Endothelial cell of umbilical vein (primary cell): ENCODE measurements around the gene VMP1. TPM values are rescaled to one million over a fixed set of nuclear protein-coding genes. Genes with fewer than 3 reads are reported as not detected.
"Not testable (repeated sequence)": the region's sequence is repeated elsewhere in the genome, so short reads cannot be mapped to it uniquely, and the experiment has no call there.

Experiments used
- BruUV-seq: library from RNA; stranded (reverse); fragments of 400-500 nt; replicated peaks from 2 replicates; lab custom pipeline; 2021; lab: Mats Ljungman, UMichigan
- CTCF ChIA-PET: fragments of 300-600, 350-600 bp; sonication (Branson Sonifier 250); formaldehyde crosslinking; loops from one replicate; lab custom pipeline; 2021; ENCODE audit warnings: antibody characterized with exemption, inconsistent platforms; lab: Charles Lee
- POLR2A ChIA-PET: fragments of 300-600, 350-600 bp; sonication (Branson Sonifier 250); formaldehyde crosslinking; loops from one replicate; lab custom pipeline; 2021; ENCODE audit warnings: antibody characterized with exemption, inconsistent platforms; lab: Charles Lee
- DNase-seq: peaks from one replicate; pipeline ENCODE4 v3.0.0-alpha.2; 2011; ENCODE audit warnings: low read depth, low spot score
- FAIRE-seq: peaks from 2 replicates; lab custom pipeline; 2011; peaks lifted over from hg19 to GRCh38; lab: Jason Lieb, UNC
- H2AFZ ChIP-seq: 2 replicates; pipeline ENCODE4 v1.6.0; 2012; ENCODE audit warnings: low read depth, low read length, control low read depth, inconsistent platforms
- H3K27ac ChIP-seq: 2 replicates; pipeline ENCODE4 v1.5.1; 2011; ENCODE audit warnings: low read depth, mild to moderate bottlenecking, control low read depth, low read length, moderate library complexity; ENCODE audit not compliant: insufficient read depth
- H3K27me3 ChIP-seq, 2 experiments: 2 replicates each; pipeline versions ENCODE4 v1.6.0 to v1.6.1; 2011; ENCODE audit warnings: low read length in 2 of 2, mixed read lengths in 1 of 2; ENCODE audit not compliant: control insufficient read depth in 2 of 2, insufficient read depth in 2 of 2
- H3K36me3 ChIP-seq, 2 experiments: 2 replicates in 1 of 2; 3 replicates in 1 of 2; pipeline ENCODE4 v1.5.1; 2011; ENCODE audit warnings: low read length in 2 of 2, mild to moderate bottlenecking in 1 of 2, moderate library complexity in 1 of 2; ENCODE audit not compliant: control insufficient read depth in 2 of 2, insufficient read depth in 2 of 2; ENCODE audit errors: extremely low read depth in 1 of 2
- H3K4me1 ChIP-seq: 3 replicates; pipeline ENCODE4 v1.5.1; 2011; ENCODE audit warnings: mild to moderate bottlenecking, low read length; ENCODE audit not compliant: control insufficient read depth, insufficient read depth; ENCODE audit errors: extremely low read depth
- H3K4me2 ChIP-seq: 2 replicates; pipeline ENCODE4 v1.6.1; 2011; ENCODE audit warnings: low read length, control low read depth, mixed read lengths; ENCODE audit not compliant: insufficient read depth
- H3K4me3 ChIP-seq, 3 experiments: fragments of 200-600 bp in 1 of 3; sonication (generic), shearing (Covaris generic) in 1 of 3; replicated peaks in 1 of 3; 2 replicates each; pipeline ENCODE4 v1.5.1; 2011 to 2016; ENCODE audit warnings: control low read depth in 3 of 3, low read length in 3 of 3, mild to moderate bottlenecking in 2 of 3, inconsistent platforms in 1 of 3, low read depth in 1 of 3, moderate library complexity in 1 of 3; ENCODE audit not compliant: insufficient read depth in 1 of 3
- H3K79me2 ChIP-seq: 2 replicates; pipeline ENCODE4 v1.6.0; 2012; ENCODE audit warnings: low read length, inconsistent platforms; ENCODE audit not compliant: control insufficient read depth, insufficient read depth
- H3K9ac ChIP-seq: replicated peaks from 2 replicates; pipeline ENCODE3; 2011; ENCODE audit warnings: low read length, control low read depth; ENCODE audit not compliant: insufficient read depth; ENCODE audit errors: extremely low read depth
- H3K9me1 ChIP-seq: replicated peaks from 3 replicates; pipeline ENCODE4 v1.6.0; 2011; ENCODE audit warnings: mild to moderate bottlenecking, low read length; ENCODE audit not compliant: control insufficient read depth, insufficient read depth; ENCODE audit errors: extremely low read depth
- H3K9me3 ChIP-seq: replicated peaks from 2 replicates; pipeline ENCODE4 v1.5.1; 2012; ENCODE audit warnings: low read length, inconsistent platforms; ENCODE audit not compliant: control insufficient read depth, insufficient read depth
- H4K20me1 ChIP-seq: replicated peaks from 2 replicates; pipeline ENCODE3; 2011; ENCODE audit warnings: mild to moderate bottlenecking, low read length; ENCODE audit not compliant: control insufficient read depth, insufficient read depth; ENCODE audit errors: extremely low read depth
- EZH2 ChIP-seq: IDR thresholded peaks from 2 replicates; pipeline ENCODE4 v1.6.1; 2012; ENCODE audit warnings: borderline replicate concordance, low read depth, mild to moderate bottlenecking, moderate library complexity, low read length, inconsistent platforms; ENCODE audit not compliant: severe bottlenecking
- FOS ChIP-seq: IDR thresholded peaks from 2 replicates; pipeline ENCODE4 v1.6.1; 2011; ENCODE audit warnings: mild to moderate bottlenecking, low read length, moderate library complexity, borderline replicate concordance; ENCODE audit not compliant: insufficient read depth
- GATA2 ChIP-seq: IDR thresholded peaks from 2 replicates; pipeline ENCODE4 v1.7.0; 2011; ENCODE audit warnings: low read depth, mild to moderate bottlenecking, moderate library complexity, mixed read lengths, low read length; ENCODE audit not compliant: insufficient read length, insufficient read depth
- JUN ChIP-seq: IDR thresholded peaks from 2 replicates; pipeline ENCODE4 v1.6.1; 2011; ENCODE audit warnings: borderline replicate concordance, low read depth; ENCODE audit not compliant: insufficient read length, insufficient read depth
- MYC ChIP-seq: IDR thresholded peaks from one replicate; pipeline ENCODE4 v1.6.1; 2011; ENCODE audit warnings: mild to moderate bottlenecking, low read depth, low read length
- POLR2A ChIP-seq: IDR thresholded peaks from 2 replicates; pipeline ENCODE4 v1.6.1; 2012; ENCODE audit warnings: low read depth, mild to moderate bottlenecking, control low read depth, low read length
- POLR2AphosphoS5 ChIP-seq: IDR thresholded peaks from 2 replicates; pipeline ENCODE4 v1.6.1; 2012; ENCODE audit warnings: low read depth, mild to moderate bottlenecking, control low read depth, low read length, moderate library complexity; ENCODE audit not compliant: insufficient read depth
- dilution Hi-C: fragments of 300-500 bp; cut with MboI; formaldehyde crosslinking; loops from one replicate; pipeline ENCODE4 v1.15.0; 2019; ENCODE audit warnings: low sequenced_read_pairs; ENCODE audit not compliant: extremely low pct_ligation_motif_present
- intact Hi-C: fragments of 100-400 bp; cut with micrococcal nuclease; formaldehyde crosslinking; loops from one replicate; pipeline ENCODE4 v1.10.0; 2022
- polyA plus RNA-seq, 4 experiments: library from polyadenylated mRNA; depleted of rRNA in 3 of 4; stranded (reverse) in 3 of 4; unstranded in 1 of 4; fragments of >200 nt; gene quantifications; 2 replicates each; pipeline versions ENCODE4 v1.2.1 to v1.2.3, GENCODE V29; 2011 to 2012; ENCODE audit warnings: missing spikeins in 1 of 4
- total RNA-seq: library from RNA; stranded (reverse); gene quantifications from 2 replicates; pipeline ENCODE4 v1.2.3, GENCODE V29; 2021
- TF ChIP-seq, protein P1 (sequence below): IDR thresholded peaks from 2 replicates; pipeline ENCODE4 v1.6.1; 2011; ENCODE audit not compliant: insufficient read depth, insufficient read length
- TF ChIP-seq, protein P2 (sequence below), 2 donors: IDR thresholded peaks; 1 replicate in 1 of 2; 2 replicates in 1 of 2; pipeline ENCODE4 v1.5.1; 2011; ENCODE audit warnings: low read length in 2 of 2, mild to moderate bottlenecking in 2 of 2, moderate library complexity in 2 of 2, control low read depth in 1 of 2, inconsistent platforms in 1 of 2, low read depth in 1 of 2; ENCODE audit not compliant: insufficient read depth in 1 of 2; ENCODE audit errors: extremely low read depth in 1 of 2

VMP1 gene
- total and polyA plus RNA-seq, 2 donors (not counting 3 experiments of a cell fraction or from before 2014, with no cell fraction given), result 138 to 270 TPM

DNA sequence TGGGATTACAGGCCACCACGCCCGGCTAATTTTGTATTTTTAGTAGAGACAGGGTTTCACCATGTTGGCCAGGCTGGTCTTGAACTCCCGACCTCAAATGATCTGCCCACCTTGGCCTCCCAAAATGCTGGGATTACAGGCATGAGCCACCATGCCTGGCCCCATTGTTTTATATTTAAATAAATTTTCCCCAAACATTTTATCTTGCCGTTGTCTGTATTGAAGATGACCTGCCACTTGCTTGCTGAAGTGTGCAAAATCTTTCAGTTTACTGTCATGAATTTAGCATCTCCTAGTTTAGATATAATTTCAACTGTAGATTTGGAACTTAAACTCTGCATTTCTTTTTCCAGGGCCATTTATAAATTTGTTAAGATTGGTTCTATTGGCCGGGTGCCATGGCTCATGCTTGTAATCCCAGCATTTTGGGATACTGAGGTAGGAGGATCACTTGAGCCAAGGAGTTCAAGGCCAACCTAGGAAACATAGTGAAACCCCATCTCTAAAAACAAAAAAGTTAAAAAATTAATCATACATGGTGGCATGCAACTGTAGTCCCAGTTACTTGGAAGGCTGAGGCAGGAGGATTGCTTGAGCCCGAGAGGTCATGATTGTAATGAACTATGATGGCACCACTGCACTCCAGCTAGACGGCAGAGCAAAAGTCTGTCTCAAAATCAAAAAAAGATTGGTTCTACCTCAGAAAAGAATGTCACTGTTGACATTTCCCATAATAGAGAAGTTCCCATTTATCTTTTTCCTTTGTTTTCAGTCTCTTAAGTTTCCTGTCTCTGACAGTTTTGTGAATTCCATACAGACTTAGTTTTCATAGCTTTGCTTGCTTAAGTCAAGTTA, 84.4 kb downstream of the VMP1 start:
- peaks cover 2% of the 10 kb centered on the region for H3K79me2 ChIP-seq
- ChIA-PET POLR2A (interaction anchor here (0.8 to 1.3 kb wide), 4 partner anchors 9 to 46 kb away, joined by 3 to 9 read pairs (median 4); no protein-coding TSS in a partner anchor), CTCF (interaction anchor here (0.6 to 1.5 kb wide), 5 partner anchors 9 to 67 kb away, joined by 3 to 5 read pairs (median 5); no protein-coding TSS in a partner anchor)
- no peak overlapping the region for H3K4me3 ChIP-seq
- peak; percentile 85 for DNase-seq
- peak; percentile 68 for FAIRE-seq
- no peak overlapping the region for H2AFZ ChIP-seq
- intact Hi-C loops (loop anchor here (1.0 kb wide), 2 partner anchors 36 to 45 kb away; no protein-coding TSS in a partner anchor), dilution Hi-C loops (no loop called here)
- no peaks in the 10 kb centered on the region for H4K20me1 ChIP-seq
- TF ChIP-seq, protein P1, sequence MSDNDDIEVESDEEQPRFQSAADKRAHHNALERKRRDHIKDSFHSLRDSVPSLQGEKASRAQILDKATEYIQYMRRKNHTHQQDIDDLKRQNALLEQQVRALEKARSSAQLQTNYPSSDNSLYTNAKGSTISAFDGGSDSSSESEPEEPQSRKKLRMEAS, result no peak
- no peak for TF ChIP-seq POLR2AphosphoS5
- no peak for TF ChIP-seq EZH2
- TF ChIP-seq, protein P2, sequence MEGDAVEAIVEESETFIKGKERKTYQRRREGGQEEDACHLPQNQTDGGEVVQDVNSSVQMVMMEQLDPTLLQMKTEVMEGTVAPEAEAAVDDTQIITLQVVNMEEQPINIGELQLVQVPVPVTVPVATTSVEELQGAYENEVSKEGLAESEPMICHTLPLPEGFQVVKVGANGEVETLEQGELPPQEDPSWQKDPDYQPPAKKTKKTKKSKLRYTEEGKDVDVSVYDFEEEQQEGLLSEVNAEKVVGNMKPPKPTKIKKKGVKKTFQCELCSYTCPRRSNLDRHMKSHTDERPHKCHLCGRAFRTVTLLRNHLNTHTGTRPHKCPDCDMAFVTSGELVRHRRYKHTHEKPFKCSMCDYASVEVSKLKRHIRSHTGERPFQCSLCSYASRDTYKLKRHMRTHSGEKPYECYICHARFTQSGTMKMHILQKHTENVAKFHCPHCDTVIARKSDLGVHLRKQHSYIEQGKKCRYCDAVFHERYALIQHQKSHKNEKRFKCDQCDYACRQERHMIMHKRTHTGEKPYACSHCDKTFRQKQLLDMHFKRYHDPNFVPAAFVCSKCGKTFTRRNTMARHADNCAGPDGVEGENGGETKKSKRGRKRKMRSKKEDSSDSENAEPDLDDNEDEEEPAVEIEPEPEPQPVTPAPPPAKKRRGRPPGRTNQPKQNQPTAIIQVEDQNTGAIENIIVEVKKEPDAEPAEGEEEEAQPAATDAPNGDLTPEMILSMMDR (IDR thresholded peaks at IDR 0.05; ENCODE audit: extremely low read depth in 1 of 2, insufficient read depth in 1 of 2, low read depth in 1 of 2, low read length in 2 of 2), result no peak
- no peak for TF ChIP-seq FOS
- TF ChIP-seq MYC, result no peak
- TF ChIP-seq GATA2, result no peak
- no peak for TF ChIP-seq POLR2A
- TF ChIP-seq JUN, result no peak
- peak overlapping the region; percentile 51 for H3K9ac ChIP-seq
- TSS peak; percentile 88 for BruUV-seq
- H3K36me3 ChIP-seq, result no peaks in the 10 kb centered on the region
- peak overlapping the region; percentile 94 for H3K27ac ChIP-seq
- H3K4me2 ChIP-seq, result peak overlapping the region; percentile 51
- peaks cover 37% of the 10 kb centered on the region for H3K4me1 ChIP-seq
- no peaks in the 10 kb centered on the region for H3K9me1 ChIP-seq
- no peaks in the 10 kb centered on the region for H3K9me3 ChIP-seq
- H3K27me3 ChIP-seq, result no peaks in the 10 kb centered on the region

DNA sequence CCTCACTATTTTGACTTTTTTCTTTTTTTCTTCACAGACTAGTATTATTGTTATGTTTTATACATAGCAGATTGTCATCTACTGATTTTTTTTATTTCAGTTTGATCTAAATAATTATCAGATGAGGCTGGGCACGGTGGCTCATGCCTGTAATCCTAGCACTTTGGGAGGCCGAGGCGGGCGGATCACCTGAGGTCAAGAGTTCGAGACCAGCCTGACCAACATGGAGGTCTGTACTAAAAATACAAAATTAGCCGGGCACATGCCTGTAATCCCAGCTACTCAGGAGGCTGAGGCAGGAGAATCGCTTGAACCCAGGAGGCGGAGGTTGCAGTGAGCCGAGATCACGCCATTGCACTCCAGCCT, 85.0 kb downstream of the VMP1 start:
- peak overlapping the region; percentile 51 for H3K9ac ChIP-seq
- peak overlapping the region; percentile 94 for H3K27ac ChIP-seq
- ChIA-PET CTCF (interaction anchor here (0.6 to 1.5 kb wide), 5 partner anchors 9 to 67 kb away, joined by 3 to 5 read pairs (median 5); no protein-coding TSS in a partner anchor), POLR2A (interaction anchor here (0.8 to 1.3 kb wide), 4 partner anchors 10 to 45 kb away, joined by 3 to 9 read pairs (median 4); no protein-coding TSS in a partner anchor)
- H3K9me3 ChIP-seq, H3K4me3 ChIP-seq, H2AFZ ChIP-seq, H3K27me3 ChIP-seq, H4K20me1 ChIP-seq, FAIRE-seq, H3K36me3 ChIP-seq, DNase-seq, H3K9me1 ChIP-seq, H3K79me2 ChIP-seq, BruUV-seq, dilution Hi-C loops: not testable (repeated sequence)
- intact Hi-C loops, result loop anchor here (1.0 kb wide), 2 partner anchors 36 to 45 kb away; no protein-coding TSS in a partner anchor
- peak overlapping the region; percentile 51 for H3K4me2 ChIP-seq
- peaks cover 34% of the 10 kb centered on the region for H3K4me1 ChIP-seq
